HEK293 (cell line): ENCODE results near the gene CHIT1.
"Not testable (repeated sequence)": the region's sequence is repeated elsewhere in the genome, so short reads cannot be mapped to it uniquely, and the experiment has no call there.

Experiments
- MYNN ChIP-seq: fragments of 450-650 bp; formaldehyde crosslinking; IDR thresholded peaks from 2 replicates; pipeline ENCODE4 v1.5.1; 2016; ENCODE audit warnings: missing biosample characterization, missing genetic modification characterization, borderline replicate concordance
- TCF7L2 ChIP-seq: IDR thresholded peaks from 2 replicates; pipeline ENCODE4 v1.6.1; 2011; ENCODE audit warnings: low read depth, mild to moderate bottlenecking, inconsistent platforms, low read length, moderate library complexity, borderline replicate concordance
- ZNF561 ChIP-seq: fragments of 450-650 bp; IDR thresholded peaks from 2 replicates; pipeline ENCODE4 v1.5.1; 2018; ENCODE audit warnings: missing biosample characterization, missing genetic modification characterization, borderline replicate concordance
- ZNF677 ChIP-seq: fragments of 450-650 bp; IDR thresholded peaks from 2 replicates; pipeline ENCODE4 v1.5.0; 2018; ENCODE audit warnings: missing biosample characterization, mild to moderate bottlenecking, missing genetic modification characterization, moderate library complexity
- ZNF785 ChIP-seq: fragments of 450-650 bp; formaldehyde crosslinking; IDR thresholded peaks from 2 replicates; pipeline ENCODE4 v1.5.1; 2016; ENCODE audit warnings: missing biosample characterization, missing genetic modification characterization
- TF ChIP-seq, protein P1 (sequence below): fragments of 450-650 bp; formaldehyde crosslinking; IDR thresholded peaks from 2 replicates; pipeline ENCODE4 v1.5.1; 2016; ENCODE audit warnings: missing biosample characterization, missing genetic modification characterization
- TF ChIP-seq, protein P2 (sequence below): sonication (generic); formaldehyde crosslinking; IDR thresholded peaks from 2 replicates; pipeline ENCODE4 v1.8.1; 2022; ENCODE audit warnings: mild to moderate bottlenecking, moderate library complexity, missing genetic modification reagents
- TF ChIP-seq, protein P3 (sequence below): fragments of 450-650 bp; formaldehyde crosslinking; IDR thresholded peaks from 2 replicates; pipeline ENCODE4 v1.5.1; 2016; ENCODE audit warnings: missing biosample characterization, missing genetic modification characterization
- TF ChIP-seq, protein P4 (sequence below): fragments of 450-650 bp; formaldehyde crosslinking; IDR thresholded peaks from 2 replicates; pipeline ENCODE4 v1.5.1; 2016; ENCODE audit warnings: missing biosample characterization, missing genetic modification characterization

DNA sequence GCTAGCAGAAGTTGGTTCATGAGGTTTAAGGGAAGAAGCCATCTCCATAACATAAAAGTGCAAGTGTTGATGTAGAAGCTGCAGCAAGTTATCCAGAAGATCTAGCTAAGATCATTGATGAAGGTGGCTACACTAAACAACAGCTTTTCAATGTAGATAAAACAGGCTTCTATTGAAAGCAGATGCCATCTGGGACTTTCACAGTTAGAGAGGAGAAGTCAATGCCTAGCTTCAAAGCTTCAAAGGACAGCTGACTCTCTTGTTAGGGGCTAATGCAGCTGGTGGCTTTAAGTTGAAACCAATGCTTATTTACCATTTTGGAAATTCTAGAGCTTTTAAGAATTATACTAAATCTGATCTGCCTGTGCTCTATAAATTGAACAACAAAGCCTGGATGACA is 25.3 kb upstream of the CHIT1 start:
- TF ChIP-seq ZNF561 (tag by site-specific recombination); ZNF785 (tag by site-specific recombination); TCF7L2; ZNF677; MYNN: not testable (repeated sequence)
- TF ChIP-seq, protein P1, sequence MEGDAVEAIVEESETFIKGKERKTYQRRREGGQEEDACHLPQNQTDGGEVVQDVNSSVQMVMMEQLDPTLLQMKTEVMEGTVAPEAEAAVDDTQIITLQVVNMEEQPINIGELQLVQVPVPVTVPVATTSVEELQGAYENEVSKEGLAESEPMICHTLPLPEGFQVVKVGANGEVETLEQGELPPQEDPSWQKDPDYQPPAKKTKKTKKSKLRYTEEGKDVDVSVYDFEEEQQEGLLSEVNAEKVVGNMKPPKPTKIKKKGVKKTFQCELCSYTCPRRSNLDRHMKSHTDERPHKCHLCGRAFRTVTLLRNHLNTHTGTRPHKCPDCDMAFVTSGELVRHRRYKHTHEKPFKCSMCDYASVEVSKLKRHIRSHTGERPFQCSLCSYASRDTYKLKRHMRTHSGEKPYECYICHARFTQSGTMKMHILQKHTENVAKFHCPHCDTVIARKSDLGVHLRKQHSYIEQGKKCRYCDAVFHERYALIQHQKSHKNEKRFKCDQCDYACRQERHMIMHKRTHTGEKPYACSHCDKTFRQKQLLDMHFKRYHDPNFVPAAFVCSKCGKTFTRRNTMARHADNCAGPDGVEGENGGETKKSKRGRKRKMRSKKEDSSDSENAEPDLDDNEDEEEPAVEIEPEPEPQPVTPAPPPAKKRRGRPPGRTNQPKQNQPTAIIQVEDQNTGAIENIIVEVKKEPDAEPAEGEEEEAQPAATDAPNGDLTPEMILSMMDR (tag by site-specific recombination) = not testable (repeated sequence)
- TF ChIP-seq, protein P2, sequence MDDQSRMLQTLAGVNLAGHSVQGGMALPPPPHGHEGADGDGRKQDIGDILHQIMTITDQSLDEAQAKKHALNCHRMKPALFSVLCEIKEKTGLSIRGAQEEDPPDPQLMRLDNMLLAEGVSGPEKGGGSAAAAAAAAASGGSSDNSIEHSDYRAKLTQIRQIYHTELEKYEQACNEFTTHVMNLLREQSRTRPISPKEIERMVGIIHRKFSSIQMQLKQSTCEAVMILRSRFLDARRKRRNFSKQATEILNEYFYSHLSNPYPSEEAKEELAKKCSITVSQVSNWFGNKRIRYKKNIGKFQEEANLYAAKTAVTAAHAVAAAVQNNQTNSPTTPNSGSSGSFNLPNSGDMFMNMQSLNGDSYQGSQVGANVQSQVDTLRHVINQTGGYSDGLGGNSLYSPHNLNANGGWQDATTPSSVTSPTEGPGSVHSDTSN (CRISPR knock-in tag) = not testable (repeated sequence)
- TF ChIP-seq, protein P3, sequence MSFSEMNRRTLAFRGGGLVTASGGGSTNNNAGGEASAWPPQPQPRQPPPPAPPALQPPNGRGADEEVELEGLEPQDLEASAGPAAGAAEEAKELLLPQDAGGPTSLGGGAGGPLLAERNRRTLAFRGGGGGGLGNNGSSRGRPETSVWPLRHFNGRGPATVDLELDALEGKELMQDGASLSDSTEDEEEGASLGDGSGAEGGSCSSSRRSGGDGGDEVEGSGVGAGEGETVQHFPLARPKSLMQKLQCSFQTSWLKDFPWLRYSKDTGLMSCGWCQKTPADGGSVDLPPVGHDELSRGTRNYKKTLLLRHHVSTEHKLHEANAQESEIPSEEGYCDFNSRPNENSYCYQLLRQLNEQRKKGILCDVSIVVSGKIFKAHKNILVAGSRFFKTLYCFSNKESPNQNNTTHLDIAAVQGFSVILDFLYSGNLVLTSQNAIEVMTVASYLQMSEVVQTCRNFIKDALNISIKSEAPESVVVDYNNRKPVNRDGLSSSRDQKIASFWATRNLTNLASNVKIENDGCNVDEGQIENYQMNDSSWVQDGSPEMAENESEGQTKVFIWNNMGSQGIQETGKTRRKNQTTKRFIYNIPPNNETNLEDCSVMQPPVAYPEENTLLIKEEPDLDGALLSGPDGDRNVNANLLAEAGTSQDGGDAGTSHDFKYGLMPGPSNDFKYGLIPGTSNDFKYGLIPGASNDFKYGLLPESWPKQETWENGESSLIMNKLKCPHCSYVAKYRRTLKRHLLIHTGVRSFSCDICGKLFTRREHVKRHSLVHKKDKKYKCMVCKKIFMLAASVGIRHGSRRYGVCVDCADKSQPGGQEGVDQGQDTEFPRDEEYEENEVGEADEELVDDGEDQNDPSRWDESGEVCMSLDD = not testable (repeated sequence)
- TF ChIP-seq, protein P4, sequence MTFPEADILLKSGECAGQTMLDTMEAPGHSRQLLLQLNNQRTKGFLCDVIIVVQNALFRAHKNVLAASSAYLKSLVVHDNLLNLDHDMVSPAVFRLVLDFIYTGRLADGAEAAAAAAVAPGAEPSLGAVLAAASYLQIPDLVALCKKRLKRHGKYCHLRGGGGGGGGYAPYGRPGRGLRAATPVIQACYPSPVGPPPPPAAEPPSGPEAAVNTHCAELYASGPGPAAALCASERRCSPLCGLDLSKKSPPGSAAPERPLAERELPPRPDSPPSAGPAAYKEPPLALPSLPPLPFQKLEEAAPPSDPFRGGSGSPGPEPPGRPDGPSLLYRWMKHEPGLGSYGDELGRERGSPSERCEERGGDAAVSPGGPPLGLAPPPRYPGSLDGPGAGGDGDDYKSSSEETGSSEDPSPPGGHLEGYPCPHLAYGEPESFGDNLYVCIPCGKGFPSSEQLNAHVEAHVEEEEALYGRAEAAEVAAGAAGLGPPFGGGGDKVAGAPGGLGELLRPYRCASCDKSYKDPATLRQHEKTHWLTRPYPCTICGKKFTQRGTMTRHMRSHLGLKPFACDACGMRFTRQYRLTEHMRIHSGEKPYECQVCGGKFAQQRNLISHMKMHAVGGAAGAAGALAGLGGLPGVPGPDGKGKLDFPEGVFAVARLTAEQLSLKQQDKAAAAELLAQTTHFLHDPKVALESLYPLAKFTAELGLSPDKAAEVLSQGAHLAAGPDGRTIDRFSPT (tag by site-specific recombination) = not testable (repeated sequence)
